ENCODE results near the gene MAP2K5.

DNA sequence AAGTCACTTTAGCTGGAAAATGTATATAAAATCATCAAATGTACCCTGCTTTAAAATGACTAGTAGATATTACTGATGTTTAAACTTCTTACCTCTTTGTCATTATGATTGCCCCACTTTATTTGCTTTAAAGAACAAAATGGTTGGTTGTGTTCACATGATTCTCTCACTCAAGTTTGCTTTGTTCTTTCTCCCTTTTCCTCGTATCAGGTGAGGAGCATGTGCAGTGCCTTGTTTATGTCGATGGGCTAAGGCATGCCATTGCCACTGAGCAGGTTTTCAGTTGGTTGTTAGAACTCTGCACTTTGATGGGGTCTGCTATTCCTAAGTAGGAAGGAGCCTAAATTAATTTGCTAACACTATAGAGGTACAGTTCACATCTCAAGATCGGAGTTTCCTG, 5.3 kb downstream of the MAP2K5 start:
- TF ChIP-seq TCF12 (IDR thresholded peaks at IDR 0.05; ENCODE audit: low read depth, low read length) (no peak), SMAD1 (IDR thresholded peaks at IDR 0.05; ENCODE audit: low read depth, partially characterized antibody) (no peak)
- TF ChIP-seq, protein P1, sequence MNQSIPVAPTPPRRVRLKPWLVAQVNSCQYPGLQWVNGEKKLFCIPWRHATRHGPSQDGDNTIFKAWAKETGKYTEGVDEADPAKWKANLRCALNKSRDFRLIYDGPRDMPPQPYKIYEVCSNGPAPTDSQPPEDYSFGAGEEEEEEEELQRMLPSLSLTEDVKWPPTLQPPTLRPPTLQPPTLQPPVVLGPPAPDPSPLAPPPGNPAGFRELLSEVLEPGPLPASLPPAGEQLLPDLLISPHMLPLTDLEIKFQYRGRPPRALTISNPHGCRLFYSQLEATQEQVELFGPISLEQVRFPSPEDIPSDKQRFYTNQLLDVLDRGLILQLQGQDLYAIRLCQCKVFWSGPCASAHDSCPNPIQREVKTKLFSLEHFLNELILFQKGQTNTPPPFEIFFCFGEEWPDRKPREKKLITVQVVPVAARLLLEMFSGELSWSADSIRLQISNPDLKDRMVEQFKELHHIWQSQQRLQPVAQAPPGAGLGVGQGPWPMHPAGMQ (IDR thresholded peaks at IDR 0.05; ENCODE audit: borderline replicate concordance): no peak
- TF ChIP-seq, protein P2, sequence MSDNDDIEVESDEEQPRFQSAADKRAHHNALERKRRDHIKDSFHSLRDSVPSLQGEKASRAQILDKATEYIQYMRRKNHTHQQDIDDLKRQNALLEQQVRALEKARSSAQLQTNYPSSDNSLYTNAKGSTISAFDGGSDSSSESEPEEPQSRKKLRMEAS (IDR thresholded peaks at IDR 0.05; ENCODE audit: low read depth, low read length): no peak

Data from GM12878 (cell line).